Right atrium auricular region (tissue), 2 donors: ENCODE measurements around the gene CCM2. TPM values are rescaled to one million over a fixed set of nuclear protein-coding genes. Genes with fewer than 3 reads are reported as not detected.

Experiments used
- DNase-seq: peaks from one replicate; pipeline ENCODE4 v3.0.0-alpha.2; 2019; ENCODE audit warnings: low spot score
- H3K27ac ChIP-seq, 2 donors: fragments of 200-600 bp; sonication (generic); 1 replicate in 1 of 2; 2 replicates in 1 of 2; pipeline ENCODE4 v1.5.1; 2016 to 2019
- H3K27me3 ChIP-seq, 2 donors: fragments of 200-600 bp; sonication (generic); one replicate each; pipeline versions ENCODE4 v1.5.1 to v1.6.0; 2017 to 2019
- H3K36me3 ChIP-seq: fragments of 200-600 bp; sonication (generic); one replicate; pipeline ENCODE4 v1.5.1; 2016
- H3K4me1 ChIP-seq, 2 donors: fragments of 200-600 bp; sonication (generic); one replicate each; pipeline versions ENCODE4 v1.5.1 to v1.6.0; 2017 to 2019
- H3K4me3 ChIP-seq, 2 donors: fragments of 200-600 bp; sonication (generic); 1 replicate in 1 of 2; 2 replicates in 1 of 2; pipeline ENCODE4 v1.5.1; 2017 to 2019; ENCODE audit warnings: mild to moderate bottlenecking in 1 of 2, moderate library complexity in 1 of 2
- H3K9me3 ChIP-seq, 2 donors: fragments of 200-600 bp; sonication (generic); one replicate each; pipeline ENCODE4 v1.5.1; 2019
- CTCF ChIP-seq, 2 donors: fragments of 200-600 bp; sonication (generic); IDR thresholded peaks; one replicate each; pipeline ENCODE4 v1.5.1; 2019; ENCODE audit warnings: antibody characterized with exemption in 2 of 2
- total RNA-seq, 2 donors: library from RNA; depleted of rRNA; stranded (reverse); fragments of >200 nt; gene quantifications; one replicate each; pipeline ENCODE4 v1.1.0, GENCODE V29; 2016

CCM2 gene
- total RNA-seq = 10 to 100 TPM; 26.5 to 34.0 TPM

DNA sequence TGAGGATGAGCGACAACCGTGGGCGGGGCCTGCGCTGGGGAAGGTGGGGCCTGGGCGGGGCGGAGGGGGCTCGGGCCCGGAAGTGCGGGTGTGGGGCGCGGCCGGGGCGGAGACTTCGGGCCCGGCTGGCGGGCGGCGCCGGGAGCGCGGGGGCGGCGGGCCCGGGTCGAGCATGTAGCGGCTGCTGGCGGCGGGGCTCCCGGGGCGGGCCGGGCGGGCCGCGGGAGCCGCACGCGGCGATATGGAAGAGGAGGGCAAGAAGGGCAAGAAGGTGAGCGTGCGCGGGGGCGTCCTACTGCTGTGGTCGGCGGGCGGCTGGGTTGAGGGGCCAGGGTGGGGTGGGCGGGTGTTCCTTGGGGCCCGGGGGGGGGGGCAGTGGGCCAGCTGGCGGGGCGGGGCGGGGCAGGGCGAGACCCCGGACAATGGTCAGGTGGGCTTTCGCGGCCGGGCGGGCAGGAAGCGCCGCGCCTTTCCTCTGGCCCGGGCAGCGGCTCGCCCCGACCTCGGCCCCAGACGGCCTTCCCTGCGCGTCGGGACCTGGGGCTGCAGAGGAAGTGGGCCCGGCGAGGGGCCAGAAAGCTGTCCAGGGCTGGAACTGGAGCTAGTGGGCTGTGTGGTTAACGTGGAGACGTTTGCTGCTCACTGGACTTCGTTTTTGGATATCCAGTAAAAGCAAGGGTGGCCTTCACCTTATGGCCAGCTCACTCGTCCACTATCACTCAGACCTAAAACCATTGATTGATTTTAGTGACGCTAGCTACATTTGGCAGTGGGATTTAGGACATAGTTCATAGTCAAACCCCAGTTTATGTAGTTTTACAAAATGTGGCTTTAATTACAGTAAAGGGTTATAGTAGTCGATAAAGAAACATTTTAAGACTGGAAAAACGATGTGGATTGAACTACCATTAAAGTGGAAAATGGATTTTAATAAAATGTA lies at the start of gene CCM2:
CCM2 (plus strand) TSS at position 109 of the 940 bp plus-strand sequence; CDS start at position 242, 133 bp downstream.
- Histone ChIP-seq H3K36me3 (no peaks in the 10 kb centered on the region), H3K27ac (peak within 1 kb of the TSS; percentile 93 to 94), H3K4me3 (peak within 1 kb of the TSS; percentile 82 to 84), H3K9me3 (no peaks in the 10 kb centered on the region), H3K27me3 (no peaks in the 10 kb centered on the region), H3K4me1 (peaks cover 0 to 28% of the 10 kb centered on the region in 2 donors)
- DNase-seq = no peak
- TF ChIP-seq CTCF (IDR thresholded peaks at IDR 0.05) = no peak

DNA sequence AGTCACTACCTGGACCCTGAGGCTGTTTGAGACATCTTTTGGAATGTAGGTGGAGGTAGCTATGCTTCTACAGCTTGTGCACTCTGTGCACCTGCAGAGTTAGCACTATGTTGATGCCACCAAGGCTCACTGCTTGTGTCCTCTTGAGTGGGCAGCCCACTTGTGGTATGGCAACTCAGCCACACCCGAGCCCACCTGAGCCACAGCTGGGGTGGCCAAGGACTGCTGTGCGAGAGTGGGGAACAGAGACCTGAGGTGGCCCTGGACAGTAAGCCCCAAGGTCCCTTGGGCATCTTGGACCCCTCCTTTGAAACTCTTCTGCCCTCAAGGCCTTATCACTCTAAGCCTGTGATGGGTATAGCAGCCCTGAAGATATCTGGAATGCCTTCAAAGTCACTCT lies 46.8 kb upstream of the CCM2 start:
- Histone ChIP-seq H3K27me3 (no peaks in the 10 kb centered on the region), H3K9me3 (no peaks in the 10 kb centered on the region), H3K4me1 (no peaks in the 10 kb centered on the region), H3K4me3 (no peak overlapping the region), H3K27ac (no peak overlapping the region), H3K36me3 (no peaks in the 10 kb centered on the region)
- no peak for TF ChIP-seq CTCF (IDR thresholded peaks at IDR 0.05)
- DNase-seq = no peak

GRCh38 chr7:44955733-44956132 lies 44.3 kb upstream of the CCM2 start:
- Histone ChIP-seq H3K4me3 (no peak overlapping the region), H3K27ac (no peak overlapping the region), H3K4me1 (no peaks in the 10 kb centered on the region), H3K36me3 (no peaks in the 10 kb centered on the region), H3K9me3 (no peaks in the 10 kb centered on the region), H3K27me3 (no peaks in the 10 kb centered on the region)
- TF ChIP-seq CTCF (IDR thresholded peaks at IDR 0.05) = no peak
- no peak for DNase-seq

GRCh38 chr7:44956157-44956766 lies 43.7 kb upstream of the CCM2 start:
- no peak for TF ChIP-seq CTCF (IDR thresholded peaks at IDR 0.05)
- no peaks in the 10 kb centered on the region for H3K36me3 ChIP-seq
- H3K27ac ChIP-seq = no peak overlapping the region
- no peaks in the 10 kb centered on the region for H3K9me3 ChIP-seq
- H3K27me3 ChIP-seq = no peaks in the 10 kb centered on the region
- DNase-seq = no peak
- no peak overlapping the region for H3K4me3 ChIP-seq
- H3K4me1 ChIP-seq = no peaks in the 10 kb centered on the region

- TF ChIP-seq CTCF (IDR thresholded peaks at IDR 0.05) = no peak
- H3K9me3 ChIP-seq = no peaks in the 10 kb centered on the region
- H3K4me3 ChIP-seq = no peak overlapping the region
- H3K4me1 ChIP-seq = peaks cover 0 to 12% of the 10 kb centered on the region in 2 donors
- no peaks in the 10 kb centered on the region for H3K36me3 ChIP-seq
- no peak overlapping the region for H3K27ac ChIP-seq
- no peaks in the 10 kb centered on the region for H3K27me3 ChIP-seq
- DNase-seq = no peak
Measured at GRCh38 chr7:44958645-44959344, 41.2 kb upstream of the CCM2 start.
